HCEC 1CT (cell line): ENCODE results near the gene CDKN2AIPNL.

ENCODE experiments used
- DNase-seq: peaks from one replicate; pipeline ENCODE4 v3.0.0-alpha.2; 2017

CDKN2AIPNL gene

GRCh38 chr5:134411546-134412266 lies at the start of gene CDKN2AIPNL:
Gene CDKN2AIPNL (minus strand): TSS chr5:134411881. CDS start chr5:134411854, 27 bp downstream.
- peak; percentile 89 for DNase-seq

GRCh38 chr5:134460551-134460950 lies 48.9 kb upstream of the CDKN2AIPNL start:
- DNase-seq = peak; percentile 27

- DNase-seq = no peak
Observed at GRCh38 chr5:134459491-134459890, 47.8 kb upstream of the CDKN2AIPNL start.

- DNase-seq = no peak
Observed at GRCh38 chr5:134459010-134459403, 47.3 kb upstream of the CDKN2AIPNL start.

- DNase-seq = no peak
Observed at GRCh38 chr5:134458234-134459009, 46.7 kb upstream of the CDKN2AIPNL start.

GRCh38 chr5:134457801-134458200 lies 46.1 kb upstream of the CDKN2AIPNL start:
- DNase-seq = no peak

- DNase-seq = no peak
Observed at GRCh38 chr5:134456825-134457224, 45.1 kb upstream of the CDKN2AIPNL start.

GRCh38 chr5:134455466-134455865 lies 43.8 kb upstream of the CDKN2AIPNL start:
- no peak for DNase-seq

GRCh38 chr5:134453016-134453415 lies 41.3 kb upstream of the CDKN2AIPNL start:
- no peak for DNase-seq

GRCh38 chr5:134451936-134452505 lies 40.3 kb upstream of the CDKN2AIPNL start:
- peak; percentile 76 for DNase-seq

- DNase-seq = no peak
Observed at GRCh38 chr5:134451225-134451935, 39.7 kb upstream of the CDKN2AIPNL start.

GRCh38 chr5:134450374-134450773 lies 38.7 kb upstream of the CDKN2AIPNL start:
- no peak for DNase-seq

- DNase-seq = no peak
Observed at GRCh38 chr5:134449167-134449566, 37.5 kb upstream of the CDKN2AIPNL start.

- DNase-seq = no peak
Observed at GRCh38 chr5:134447815-134448520, 36.3 kb upstream of the CDKN2AIPNL start.

- DNase-seq = no peak
Observed at GRCh38 chr5:134446938-134447337, 35.3 kb upstream of the CDKN2AIPNL start.

- no peak for DNase-seq
Observed at GRCh38 chr5:134445856-134446818, 34.5 kb upstream of the CDKN2AIPNL start.

GRCh38 chr5:134444941-134445471 lies 33.3 kb upstream of the CDKN2AIPNL start:
- DNase-seq = no peak

GRCh38 chr5:134440201-134440755 lies 28.6 kb upstream of the CDKN2AIPNL start:
- no peak for DNase-seq

GRCh38 chr5:134439210-134439654 lies 27.6 kb upstream of the CDKN2AIPNL start:
- DNase-seq = peak; percentile 94

GRCh38 chr5:134438721-134439123 lies 27.0 kb upstream of the CDKN2AIPNL start:
- no peak for DNase-seq
